Activated CD4-positive, alpha-beta T cell treated with anti-CD3 and anti-CD28 coated beads for 48 hours (primary cell): ENCODE results near the gene TFPI.

Experiments
- DNase-seq: peaks from one replicate; pipeline ENCODE4 v3.0.0-alpha.2; 2020

TFPI gene

DNA sequence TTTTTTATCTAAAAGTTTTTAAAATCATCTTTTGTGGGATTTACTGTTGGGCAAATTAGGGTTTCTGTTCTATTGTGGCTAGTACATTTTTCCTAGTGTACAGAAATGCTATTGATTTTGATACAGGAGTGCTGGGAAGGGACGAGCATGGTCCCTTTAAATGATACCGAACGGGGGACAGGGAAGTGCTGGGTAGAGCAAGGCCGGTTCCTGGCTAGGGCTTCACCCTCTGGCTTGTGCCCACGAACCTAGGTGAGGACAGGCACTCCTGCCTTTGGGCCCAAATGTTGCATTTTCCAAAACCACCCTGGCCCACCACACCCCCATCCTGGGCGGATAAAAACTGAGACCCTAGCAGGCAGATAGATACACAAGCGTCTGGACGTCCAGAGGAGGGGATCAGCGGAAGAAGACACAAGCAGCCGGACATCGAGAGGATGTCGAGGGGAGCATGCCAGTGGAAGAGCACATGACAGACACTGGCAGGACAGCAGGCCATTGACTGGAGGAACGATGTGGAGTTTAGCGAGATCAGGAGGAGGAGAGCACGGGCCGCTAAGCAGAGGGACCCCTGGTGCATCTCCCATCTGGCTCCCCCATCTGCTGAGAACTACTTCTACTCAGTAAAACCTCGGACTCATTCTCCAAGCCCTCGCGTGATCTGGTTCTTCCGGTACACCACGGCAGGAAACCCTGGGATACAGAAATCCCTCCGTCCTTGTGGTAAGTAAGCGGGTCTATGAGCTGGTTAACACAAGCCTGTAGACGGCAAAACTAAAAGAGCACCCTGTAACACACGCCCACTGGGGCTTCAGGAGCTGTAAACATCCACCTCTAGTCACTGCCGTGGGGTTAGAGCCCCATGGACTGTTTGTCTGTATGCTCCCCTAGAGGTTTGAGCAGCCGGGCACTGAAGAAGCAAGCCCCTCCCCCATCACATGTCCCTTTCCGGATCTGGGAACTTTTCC, 92.7 kb downstream of the TFPI start:
- no peak for DNase-seq

DNA sequence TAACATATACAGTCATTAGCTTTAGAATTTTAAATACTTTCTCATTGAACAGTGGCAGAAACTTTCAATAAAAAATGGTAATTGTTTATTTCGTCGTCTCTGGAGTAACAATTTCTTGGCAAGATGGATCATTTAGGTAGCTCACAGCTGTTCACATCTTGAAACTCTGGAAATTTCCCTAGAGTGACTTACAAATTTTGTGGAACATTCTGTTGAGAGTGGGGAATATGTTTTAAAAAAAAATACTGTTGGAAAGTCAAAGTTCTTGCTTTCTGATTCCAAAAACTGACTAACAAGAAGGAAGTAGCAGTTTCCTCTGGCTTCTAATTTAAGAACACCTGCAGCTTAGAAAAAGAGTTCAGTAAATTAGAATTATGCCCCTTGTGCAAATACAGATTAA, 95.0 kb downstream of the TFPI start:
- DNase-seq: no peak

DNA sequence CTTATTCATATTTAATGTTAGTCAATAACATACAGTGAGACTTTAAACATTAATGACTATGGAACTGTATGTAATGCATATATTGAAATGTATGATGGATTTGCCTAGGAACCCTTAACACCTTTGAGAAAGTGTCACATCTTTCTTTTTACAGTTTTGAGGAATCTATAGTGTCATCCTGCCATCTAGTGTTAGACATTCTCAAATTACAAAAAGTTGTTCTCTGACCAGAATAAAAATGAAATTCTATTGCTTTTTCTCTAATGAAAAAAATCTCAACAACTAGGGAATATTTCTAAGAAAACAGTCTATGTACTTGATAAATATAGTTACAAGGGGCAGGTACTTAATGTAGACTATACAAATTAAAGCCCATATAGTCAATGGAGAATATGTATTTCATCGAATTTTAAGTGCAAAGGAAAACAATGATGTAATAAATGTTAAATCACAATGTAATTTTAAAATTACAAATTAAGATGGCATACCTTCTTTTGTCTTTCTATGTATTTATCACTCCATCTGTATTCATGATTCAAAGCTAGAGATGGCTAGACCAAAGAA, 101.1 kb downstream of the TFPI start:
- no peak for DNase-seq

DNA sequence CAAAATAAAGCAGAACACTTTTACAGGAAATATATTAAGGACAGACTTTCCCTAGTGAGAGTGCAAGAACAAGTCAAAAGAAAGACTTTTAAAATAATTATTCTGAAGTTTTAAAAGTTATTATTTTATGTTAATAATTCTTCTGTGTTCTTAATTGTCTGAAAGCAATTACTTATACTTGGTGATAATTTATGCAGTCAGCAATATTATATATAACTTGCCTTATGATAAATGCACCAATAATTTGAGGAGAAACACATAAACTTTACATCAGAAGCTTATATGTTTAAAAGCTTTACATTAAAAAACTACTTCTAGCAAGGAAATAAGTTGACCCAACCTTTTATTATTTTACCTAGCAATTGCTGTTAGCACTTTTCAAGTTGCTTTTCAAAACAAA, 102.7 kb downstream of the TFPI start:
- no peak for DNase-seq

DNA sequence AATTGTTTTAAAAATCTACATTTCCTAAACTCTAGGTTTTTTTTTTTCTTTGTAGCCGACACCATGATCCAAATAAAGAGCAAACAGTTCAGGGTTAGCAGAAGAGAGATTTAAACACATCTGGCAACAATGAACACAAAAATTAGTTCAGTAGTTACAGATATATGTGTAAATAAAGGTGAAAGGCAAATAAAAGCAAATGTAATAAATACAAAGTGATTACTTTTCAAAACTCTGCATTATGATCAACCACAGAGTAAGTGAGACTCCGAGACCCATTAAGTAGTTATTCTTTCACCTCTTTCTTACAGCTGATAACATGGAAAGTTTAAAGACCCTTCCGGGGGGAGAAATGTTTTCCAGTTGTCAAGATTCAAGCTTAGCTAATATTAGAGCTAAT, 106.9 kb downstream of the TFPI start:
- no peak for DNase-seq

DNA sequence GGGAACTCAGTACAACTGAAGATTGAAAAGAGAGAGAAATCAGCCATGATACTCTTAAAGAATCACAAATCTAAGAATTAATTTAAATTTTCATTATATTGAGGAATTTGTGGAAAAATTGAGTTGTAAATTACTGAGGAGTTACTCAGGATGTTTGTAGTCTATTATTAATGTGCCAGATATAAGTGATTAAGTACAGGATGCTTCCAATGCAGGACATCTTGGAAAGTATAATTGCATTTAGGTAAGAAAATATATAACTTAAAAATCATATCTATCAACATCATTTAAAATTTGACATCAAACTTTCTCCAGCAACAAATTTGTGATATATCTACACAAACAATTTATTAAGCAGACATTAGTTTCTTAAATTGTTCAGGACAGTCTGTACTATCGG, 107.5 kb downstream of the TFPI start:
- no peak for DNase-seq

DNA sequence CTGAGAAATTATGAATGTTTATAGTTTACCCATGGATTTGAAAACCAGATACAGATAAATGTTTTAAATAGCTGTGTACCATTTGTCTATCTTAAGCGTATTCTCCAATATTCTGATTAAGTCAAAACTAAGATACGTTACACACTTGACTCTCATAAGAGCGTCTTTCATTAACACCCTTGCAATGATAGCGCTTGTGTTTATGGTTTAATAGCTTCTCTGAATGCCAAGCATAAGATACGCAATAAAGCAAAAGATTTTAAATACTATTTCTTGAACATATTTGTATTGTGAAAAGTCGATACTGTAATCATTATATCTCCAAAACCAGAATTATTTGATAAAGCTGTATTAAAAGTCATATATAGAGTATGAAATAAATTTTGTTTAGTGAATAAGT, 109.2 kb downstream of the TFPI start:
- DNase-seq: no peak

DNA sequence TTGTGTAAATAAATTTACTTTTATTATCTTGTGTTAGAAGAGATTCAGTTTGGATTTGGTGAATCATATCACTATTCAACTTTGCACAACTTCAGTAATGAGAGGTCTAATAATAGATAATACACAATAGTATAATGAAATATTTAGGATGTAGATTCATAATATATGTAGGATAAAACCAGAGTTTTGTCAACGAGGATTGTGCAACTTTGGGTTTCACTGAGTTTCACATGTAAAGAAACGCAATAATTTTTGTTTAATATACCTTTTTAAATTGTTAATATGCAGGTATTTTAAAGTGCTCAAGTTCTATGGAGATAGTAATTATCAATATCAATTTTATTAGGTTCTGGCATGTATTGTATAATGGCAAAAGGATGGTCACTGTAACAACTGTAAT, 111.5 kb downstream of the TFPI start:
- DNase-seq: no peak

DNA sequence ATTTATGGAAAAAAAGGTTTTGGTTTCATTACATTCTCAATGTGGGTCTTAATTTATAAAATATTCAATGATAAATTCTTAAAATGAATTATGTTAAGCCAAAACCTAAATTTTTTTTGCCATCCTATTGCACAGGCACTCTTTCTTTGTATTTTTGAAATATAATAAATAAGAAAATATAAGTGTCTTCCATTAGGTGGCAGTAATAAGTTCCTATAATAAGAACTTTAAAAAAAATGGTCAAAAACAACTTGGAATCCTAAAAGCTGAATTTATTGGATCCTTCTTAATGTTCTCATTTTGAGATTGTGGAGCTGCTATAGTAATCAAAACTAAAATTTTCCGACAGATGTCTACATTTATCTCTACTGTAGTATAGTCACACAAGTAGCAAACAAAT, 111.9 kb downstream of the TFPI start:
- DNase-seq: no peak

DNA sequence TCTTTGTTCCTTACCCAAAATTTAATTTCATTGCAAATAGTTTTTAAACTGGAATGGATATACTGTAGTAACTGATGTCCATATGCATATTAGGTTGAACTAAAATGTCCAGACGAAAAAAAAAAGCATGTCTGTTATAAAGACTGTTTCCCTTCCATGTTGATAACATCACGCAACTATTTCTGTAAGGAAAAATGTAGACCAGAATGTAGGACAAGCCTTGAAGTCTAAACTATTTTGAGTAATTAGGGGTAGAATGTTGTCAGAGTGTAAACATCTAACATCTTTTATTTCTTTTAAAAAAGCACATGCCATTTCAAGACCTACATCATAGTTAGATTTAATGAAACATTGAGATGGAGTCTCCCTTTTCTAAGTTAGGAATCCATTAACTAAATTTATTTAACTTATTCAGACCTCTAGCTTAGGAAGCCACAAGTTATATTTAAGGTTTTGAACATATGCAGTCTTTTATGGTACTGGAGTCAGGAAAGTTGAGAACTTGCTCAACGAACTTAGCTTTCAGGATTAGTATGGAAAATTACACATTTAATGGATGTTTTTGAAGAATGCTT, 114.0 kb downstream of the TFPI start:
- DNase-seq: no peak

DNA sequence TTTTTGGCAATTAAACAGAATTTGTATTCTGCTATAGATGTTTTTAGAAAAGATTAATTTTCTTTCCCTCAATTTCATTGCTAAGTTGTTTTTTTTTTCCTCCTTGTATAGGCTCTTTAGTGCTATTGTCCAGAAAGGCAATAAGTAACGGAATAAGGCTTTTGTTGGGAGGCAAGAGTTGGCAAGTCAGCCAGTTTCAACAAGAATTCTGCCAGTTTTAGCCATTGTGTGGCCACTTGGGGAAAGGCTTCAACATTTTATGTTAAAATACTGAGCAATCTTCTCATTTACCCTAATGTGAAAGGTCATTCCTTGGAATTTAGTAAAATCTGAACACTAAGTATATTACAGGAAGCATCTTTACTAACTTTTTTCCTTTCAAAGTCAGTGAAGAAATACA, 115.8 kb downstream of the TFPI start:
- DNase-seq: no peak

DNA sequence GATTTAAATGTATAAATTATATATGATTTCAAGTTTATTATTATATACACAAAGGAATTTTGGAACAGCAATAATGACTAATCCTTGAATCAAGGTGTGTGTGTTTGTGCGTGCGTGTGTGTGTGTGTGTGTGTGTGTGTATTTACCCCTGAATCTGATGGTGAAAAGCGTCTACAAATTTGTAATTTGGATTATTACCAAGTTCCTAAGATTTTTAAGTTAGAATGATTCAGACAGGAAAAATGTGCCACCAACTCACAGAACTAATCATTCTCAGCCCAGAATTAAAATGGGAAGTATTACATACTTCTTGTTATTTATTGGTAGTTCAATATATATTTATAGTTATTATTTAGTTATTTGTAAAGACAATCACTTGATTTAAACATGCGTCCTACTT, 118.5 kb downstream of the TFPI start:
- DNase-seq: no peak

DNA sequence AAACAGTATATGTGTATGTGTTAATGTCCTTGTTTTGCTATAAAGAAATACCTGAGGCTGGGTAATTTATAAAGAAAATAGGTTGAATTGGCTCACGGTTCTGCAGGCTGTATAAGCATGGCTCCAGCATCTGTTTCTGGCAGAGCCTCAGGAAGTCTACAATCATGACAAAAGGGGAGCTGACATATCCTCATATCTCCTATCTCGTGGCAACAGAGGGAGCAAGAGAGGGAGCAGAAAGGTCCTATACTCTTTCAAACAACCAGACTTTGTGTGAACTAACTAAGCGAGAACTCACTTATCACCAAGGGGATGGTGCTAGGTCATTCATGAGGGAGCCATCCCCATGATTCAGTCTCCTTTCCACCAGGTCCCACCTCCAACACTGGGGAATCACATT, 119.2 kb downstream of the TFPI start:
- no peak for DNase-seq

DNA sequence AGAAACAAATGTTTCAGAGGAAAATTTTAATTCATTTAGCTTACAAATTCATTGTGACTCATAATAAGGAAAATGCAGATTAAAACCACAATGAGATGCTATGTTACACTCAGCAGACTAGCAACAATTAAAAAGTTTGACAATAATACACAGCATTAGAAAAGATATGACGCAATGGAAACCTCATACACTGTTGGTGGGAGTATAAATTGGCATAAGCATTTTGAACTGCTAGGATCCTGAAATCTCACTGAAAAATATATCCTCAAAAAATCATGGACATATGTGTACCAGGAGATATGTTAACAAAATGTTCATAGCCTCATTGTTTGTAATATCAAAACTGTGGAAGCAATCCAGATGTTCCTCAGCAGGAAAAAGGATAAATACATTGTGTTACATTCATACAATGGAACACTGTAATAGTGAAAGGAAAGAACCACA, 119.9 kb downstream of the TFPI start:
- no peak for DNase-seq

DNA sequence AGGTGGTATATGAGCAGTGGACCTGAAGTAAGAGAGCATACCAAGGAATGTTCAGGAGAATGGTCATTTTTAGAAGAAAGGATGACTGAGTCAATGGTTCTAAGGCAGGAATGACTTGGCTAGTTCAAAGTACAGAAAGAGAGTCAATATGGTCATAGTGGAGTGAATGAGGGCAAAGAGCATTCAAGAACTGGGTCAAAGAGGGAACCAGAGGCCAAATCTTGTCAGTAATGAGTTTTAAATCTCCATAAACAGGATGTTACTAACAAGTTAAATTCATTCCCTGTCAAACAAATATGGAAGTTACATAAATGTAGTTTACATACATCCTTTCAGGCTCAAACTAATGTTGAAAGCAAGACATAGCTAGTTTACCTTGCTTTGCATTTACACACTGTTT, 122.3 kb downstream of the TFPI start:
- DNase-seq: no peak

DNA sequence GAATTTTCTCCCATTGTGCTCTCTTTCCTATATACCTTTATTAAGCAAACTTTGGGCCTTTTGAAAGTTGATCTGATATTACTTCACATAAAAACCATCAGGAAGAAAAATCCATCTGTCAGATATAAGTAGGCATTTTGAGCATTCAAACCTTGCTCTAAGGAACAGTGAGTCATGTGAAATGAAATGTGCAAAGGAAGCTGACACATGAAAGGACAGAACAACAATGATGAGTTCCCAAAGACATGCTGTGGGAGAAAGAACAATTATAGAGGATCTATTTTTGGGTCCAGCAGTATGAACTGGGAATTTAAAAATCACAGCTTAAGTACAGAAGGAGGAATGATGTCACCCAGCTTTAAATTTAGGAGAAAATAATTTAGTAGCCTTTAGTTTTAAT, 124.2 kb downstream of the TFPI start:
- DNase-seq: no peak

DNA sequence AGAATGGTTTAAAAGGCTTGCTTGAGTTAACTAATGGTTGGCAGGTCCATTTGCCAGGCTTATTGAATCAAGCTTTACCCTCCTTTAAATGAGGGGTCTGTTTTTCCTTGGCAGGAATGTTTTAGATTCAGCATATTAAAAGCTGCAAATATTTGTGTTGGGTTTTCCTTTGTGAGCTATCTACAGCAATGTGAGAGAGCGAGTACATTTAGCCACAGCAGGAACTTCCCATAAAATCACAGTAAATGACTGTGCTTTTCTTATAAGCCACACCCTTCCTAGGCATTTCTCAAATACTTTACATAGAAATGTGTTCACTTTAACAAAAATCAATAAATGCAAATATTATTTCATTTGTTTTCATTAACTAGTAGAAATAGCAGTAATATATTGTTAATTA, 130.1 kb downstream of the TFPI start:
- DNase-seq: no peak

DNA sequence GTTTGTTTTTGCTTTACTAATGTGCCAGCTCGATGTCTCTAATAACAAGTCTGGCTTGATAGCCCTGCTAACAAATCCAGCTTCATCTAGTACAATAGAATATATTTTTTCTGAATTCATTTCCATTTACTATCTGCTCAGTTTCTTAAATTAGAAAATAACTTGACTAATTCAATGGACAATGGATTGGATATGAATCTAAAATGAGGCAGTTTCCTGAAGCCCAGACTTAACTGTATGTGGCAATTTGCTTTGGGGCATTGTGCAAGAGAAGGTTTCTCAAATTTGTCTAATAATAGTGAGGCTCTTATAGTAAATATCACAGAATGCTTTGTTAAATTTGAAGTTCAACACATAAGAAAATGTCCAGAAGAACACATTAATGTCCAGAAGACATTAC, 132.0 kb downstream of the TFPI start:
- DNase-seq: no peak

DNA sequence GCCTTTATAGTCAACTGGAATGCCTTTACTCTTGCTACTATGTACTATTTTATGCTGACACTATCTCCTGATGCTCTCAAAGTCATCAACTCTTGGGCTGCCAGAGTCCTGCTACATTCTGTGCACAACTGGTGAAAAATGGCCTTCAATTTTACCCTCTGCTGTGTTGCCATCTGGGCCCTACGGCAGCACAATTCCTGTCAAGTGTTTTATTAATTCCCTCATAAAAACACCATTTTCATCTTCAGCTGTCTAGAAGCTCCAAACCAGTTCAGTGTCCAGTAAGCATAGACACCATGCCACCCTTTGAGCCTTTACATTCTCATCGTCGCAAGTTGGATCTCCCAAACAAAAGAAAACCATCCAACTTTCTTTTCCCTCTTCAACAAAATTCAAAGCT, 132.7 kb downstream of the TFPI start:
- no peak for DNase-seq

DNA sequence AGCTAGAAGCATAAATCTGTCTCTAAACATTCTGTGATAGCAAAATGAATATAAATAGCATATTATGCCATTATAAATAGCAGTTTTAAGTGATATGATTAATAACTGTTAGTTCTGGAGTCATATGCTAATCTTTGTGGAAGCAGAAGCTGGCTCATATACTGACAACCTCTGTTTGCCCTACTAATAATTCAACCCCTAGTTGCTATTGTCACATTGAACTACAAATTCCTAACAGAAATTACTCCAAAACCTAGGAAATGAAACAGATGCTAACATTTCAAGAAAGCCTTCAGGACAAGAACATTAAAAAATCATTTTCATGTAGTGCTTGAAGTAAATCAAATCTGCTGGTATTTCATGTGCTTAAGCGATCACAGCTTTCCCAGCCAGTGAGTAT, 134.4 kb downstream of the TFPI start:
- DNase-seq: no peak

DNA sequence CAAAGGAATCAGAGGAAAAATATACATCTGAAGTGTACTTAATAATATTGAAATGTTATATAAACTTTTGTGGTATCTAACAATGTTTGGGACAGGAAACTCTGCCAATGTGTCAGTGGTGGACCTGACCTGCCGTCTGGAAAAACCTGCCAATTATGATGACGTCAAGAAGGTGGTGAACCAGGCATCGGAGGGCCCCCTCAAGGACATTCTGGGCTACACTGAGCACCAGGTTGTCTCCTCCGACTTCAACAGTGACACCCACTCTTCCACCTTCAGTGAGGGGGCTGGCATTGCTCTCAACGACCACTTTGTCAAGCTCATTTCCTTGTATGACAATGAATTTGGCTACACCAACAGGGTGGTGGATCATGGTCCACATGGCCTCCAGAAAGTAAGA, 138.8 kb downstream of the TFPI start:
- no peak for DNase-seq
